ENCODE data around the gene SMPD4.
"Not testable (repeated sequence)": the region's sequence is repeated elsewhere in the genome, so short reads cannot be mapped to it uniquely, and the experiment has no call there.

DNA sequence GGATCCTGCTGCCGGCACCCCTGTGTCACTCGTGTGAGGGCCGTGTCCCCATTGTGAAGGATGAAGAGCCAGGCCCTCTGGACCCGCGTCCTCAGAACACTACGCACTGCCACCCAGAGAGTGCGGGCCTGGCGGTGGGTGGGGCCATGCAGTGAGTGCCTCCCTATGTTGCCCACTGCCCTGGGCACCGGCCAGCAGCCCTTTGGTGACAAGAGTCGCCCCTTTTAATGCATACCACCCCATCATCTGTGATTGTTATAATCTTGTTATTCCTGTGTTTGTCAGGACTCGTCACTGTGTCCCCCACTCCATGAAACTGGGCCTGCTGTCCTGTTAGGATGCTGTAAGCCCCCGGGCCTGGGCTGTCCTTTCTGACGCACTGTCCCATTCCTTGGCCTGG, 43.1 kb downstream of the SMPD4 start:
- TF ChIP-seq CTCF, POLR2A (IDR thresholded peaks at IDR 0.05): not testable (repeated sequence)

All from esophagus squamous epithelium (tissue), 4 donors.